K562 (cell line): ENCODE data around the gene KXD1.

ENCODE experiments used
- ATF6 ChIP-seq: sonication (generic); formaldehyde crosslinking; IDR thresholded peaks from 2 replicates; pipeline ENCODE4 v1.4.0; 2020; ENCODE audit warnings: mild to moderate bottlenecking, missing genetic modification reagents
- BRD4 ChIP-seq: fragments of 200-600 bp; sonication (generic); IDR thresholded peaks from 2 replicates; pipeline ENCODE4 v1.6.1; 2017; ENCODE audit warnings: inconsistent platforms
- ESRRB ChIP-seq: fragments of 250-450 bp; sonication (Bioruptor Pico); IDR thresholded peaks from 2 replicates; pipeline ENCODE4 v1.5.0; 2020; ENCODE audit warnings: mild to moderate bottlenecking, moderate library complexity, borderline replicate concordance
- GABPA ChIP-seq: fragments of 200-800 bp; sonication (Bioruptor generic); conservative IDR thresholded peaks from 2 replicates; pipeline ENCODE4 v1.6.1; 2016; ENCODE audit warnings: low read depth, missing genetic modification characterization, missing compliant biosample characterization
- HSF4 ChIP-seq: fragments of 250-450 bp; sonication (Bioruptor Pico); IDR thresholded peaks from 2 replicates; pipeline ENCODE4 v2.1.2; 2022; ENCODE audit warnings: mild to moderate bottlenecking, moderate library complexity, borderline replicate concordance
- POLR2A ChIP-seq: fragments of 450-650 bp; conservative IDR thresholded peaks from 2 replicates; pipeline ENCODE4 v1.6.1; 2016
- SETDB1 ChIP-seq: IDR thresholded peaks from one replicate; pipeline ENCODE4 v1.6.1; 2012; ENCODE audit warnings: low read length, control low read depth, inconsistent platforms
- SIN3A ChIP-seq, 2 experiments: fragments of 150-350 bp in 1 of 2; IDR thresholded peaks; 2 replicates each; pipeline ENCODE4 v1.6.1; 2011 to 2016; ENCODE audit warnings: borderline replicate concordance in 2 of 2, low read depth in 2 of 2, low read length in 2 of 2, mild to moderate bottlenecking in 2 of 2, moderate library complexity in 2 of 2; ENCODE audit not compliant: control insufficient read depth in 1 of 2
- SMARCB1 ChIP-seq: IDR thresholded peaks from 2 replicates; pipeline ENCODE4 v1.6.1; 2011; ENCODE audit warnings: improper control_type of control experiment, low read depth; ENCODE audit not compliant: insufficient read length
- SRF ChIP-seq, 2 experiments: fragments of 250-450, 450-650 bp in 1 of 2; sonication (Bioruptor Pico) in 1 of 2; sonication (generic) in 1 of 2; formaldehyde crosslinking; IDR thresholded peaks; 2 replicates each; pipeline versions ENCODE4 v1.5.0 to v1.5.1; 2020 to 2022; ENCODE audit warnings: mild to moderate bottlenecking in 1 of 2, missing genetic modification reagents in 1 of 2
- TARDBP ChIP-seq: fragments of 450-650 bp; IDR thresholded peaks from 2 replicates; pipeline ENCODE4 v1.6.1; 2016
- TSHZ1 ChIP-seq: fragments of 250-450 bp; sonication (Bioruptor Pico); IDR thresholded peaks from 2 replicates; pipeline ENCODE4 v1.4.0; 2020; ENCODE audit warnings: mild to moderate bottlenecking, moderate library complexity

GRCh38 chr19:18605196-18605545, 47.5 kb downstream of the KXD1 start:
- TF ChIP-seq SETDB1 (no peak), SIN3A (IDR thresholded peaks at IDR 0.05; ENCODE audit: borderline replicate concordance in 2 of 2, control insufficient read depth in 1 of 2, low read depth in 2 of 2, low read length in 2 of 2) (no peak), HSF4 (no peak), TSHZ1 (no peak), TARDBP (no peak), ATF6 (CRISPR knock-in tag) (no peak), BRD4 (no peak), ESRRB (CRISPR knock-in tag) (no peak), SMARCB1 (no peak), SRF (CRISPR knock-in tag; IDR thresholded peaks at IDR 0.05) (no peak), POLR2A (no peak), GABPA (tag) (no peak)
